Bladder microvascular endothelial cell (primary cell): ENCODE measurements around the gene HSPA2. TPM values are rescaled to one million over a fixed set of nuclear protein-coding genes. Genes with fewer than 3 reads are reported as not detected.

Source experiments
- total RNA-seq: library from RNA; depleted of rRNA; stranded (reverse); fragments of >200 nt; gene quantifications from 2 replicates; pipeline ENCODE4 v1.2.3, GENCODE V29; 2014

Gene HSPA2
- 6.3 and 8.7 TPM in 2 replicates for total RNA-seq

DNA sequence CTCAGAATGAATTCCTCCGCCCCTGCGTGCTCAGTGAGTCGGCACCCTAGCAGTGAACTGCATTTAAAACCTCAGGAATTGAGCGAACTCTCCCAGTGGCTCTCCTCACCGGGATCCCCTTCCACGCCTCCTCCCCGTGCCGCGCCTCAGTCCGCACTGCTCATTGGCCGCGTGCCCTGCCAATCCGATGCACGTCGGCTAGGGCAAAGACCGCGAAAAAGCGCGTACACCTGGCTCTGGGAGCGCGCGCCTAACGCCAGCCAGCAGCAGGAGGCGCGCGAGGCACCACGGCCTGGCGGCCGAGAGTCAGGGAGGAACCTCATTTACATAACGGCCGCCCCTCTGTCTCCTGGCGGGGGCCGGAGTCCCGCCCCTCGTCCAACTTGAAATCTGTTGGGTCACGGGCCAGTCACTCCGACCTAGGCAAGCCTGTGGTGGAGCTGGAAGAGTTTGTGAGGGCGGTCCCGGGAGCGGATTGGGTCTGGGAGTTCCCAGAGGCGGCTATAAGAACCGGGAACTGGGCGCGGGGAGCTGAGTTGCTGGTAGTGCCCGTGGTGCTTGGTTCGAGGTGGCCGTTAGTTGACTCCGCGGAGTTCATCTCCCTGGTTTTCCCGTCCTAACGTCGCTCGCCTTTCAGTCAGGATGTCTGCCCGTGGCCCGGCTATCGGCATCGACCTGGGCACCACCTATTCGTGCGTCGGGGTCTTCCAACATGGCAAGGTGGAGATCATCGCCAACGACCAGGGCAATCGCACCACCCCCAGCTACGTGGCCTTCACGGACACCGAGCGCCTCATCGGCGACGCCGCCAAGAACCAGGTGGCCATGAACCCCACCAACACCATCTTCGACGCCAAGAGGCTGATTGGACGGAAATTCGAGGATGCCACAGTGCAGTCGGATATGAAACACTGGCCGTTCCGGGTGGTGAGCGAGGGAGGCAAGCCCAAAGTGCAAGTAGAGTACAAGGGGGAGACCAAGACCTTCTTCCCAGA, at the start of gene HSPA2:
TSS of gene HSPA2 (plus strand) at position 534 of the 995 bp plus-strand sequence. CDS start at position 643, 109 bp downstream.

DNA sequence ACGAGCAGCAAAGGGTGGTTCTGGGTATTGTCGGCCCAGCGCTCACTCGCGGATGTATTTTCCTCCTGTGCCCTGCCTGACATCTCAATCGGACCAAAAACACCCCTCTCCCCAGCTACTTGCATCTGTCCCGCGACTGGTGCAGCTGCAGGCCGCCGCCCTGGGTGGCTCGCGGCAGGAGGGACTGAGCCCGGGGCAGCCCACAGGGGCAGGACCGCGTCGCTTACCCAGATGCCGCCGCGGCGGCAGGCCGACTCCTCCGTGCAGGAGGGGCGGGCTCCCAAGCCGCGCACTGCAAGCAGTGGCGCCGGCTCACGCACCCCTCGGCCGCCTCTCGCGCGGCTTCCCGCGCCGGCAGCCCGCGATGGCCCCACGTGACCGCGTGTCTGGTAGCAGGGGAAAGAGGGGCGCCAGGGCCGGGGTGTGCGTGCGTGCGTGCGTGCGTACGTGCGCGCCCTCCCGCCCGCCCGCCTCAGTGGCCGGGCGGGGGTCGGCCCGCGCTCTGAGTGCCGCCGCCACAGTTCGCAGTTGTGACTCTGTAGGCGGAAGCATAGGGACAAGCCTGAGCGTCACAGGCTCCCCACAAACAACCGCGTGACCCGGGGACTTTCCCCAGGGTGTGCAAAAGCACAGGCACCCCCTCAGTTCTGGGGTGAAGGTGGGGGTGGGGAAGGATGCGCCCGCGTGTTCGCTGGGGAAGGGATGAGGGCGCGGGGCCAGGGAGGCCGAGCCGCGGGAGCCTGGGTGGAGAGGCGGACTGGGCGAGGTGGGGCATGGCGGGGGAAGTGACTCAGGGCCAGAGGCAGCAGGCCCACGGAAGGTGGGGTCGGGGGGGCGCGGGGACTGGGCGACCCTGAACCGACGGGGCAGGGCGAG, 36.9 kb upstream of the HSPA2 start, which contains the start of gene ZBTB25:
TSS of gene ZBTB25 (minus strand) at position 405 of the 876 bp plus-strand sequence. CDS start 13,305 bp downstream, outside the sequence.

DNA sequence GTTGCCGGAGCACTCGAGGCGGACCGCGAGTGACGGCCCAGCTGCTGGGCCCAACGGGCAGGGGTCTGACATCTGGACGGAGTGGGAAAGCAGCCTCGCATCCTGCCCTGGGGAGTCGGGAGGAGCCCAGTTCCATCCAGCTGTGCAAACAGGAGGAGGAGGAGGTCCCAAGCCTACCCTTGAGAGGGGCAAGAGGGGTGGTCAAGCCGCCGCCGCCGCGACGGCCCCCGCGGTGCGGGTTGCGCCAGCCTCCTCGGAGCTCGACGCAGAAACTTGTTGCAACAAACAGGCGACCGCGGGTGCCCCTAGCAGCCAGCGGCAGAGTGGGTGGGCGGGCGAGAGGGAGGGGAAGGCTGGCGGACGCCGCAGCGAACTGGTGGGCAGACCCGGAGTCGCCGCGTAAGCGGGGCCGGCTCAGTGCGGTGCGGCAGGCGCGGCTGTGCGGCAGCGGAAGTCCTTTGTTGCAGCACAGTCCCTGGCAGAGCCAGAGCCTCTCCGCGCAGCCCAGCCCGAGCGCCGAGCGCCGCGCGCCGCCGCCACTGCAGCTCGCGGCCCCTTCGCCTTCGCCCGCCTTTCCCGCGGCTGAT, 36.1 kb upstream of the HSPA2 start, which contains the start of gene ZBTB1:
TSS of gene ZBTB1 (plus strand) at position 461 of the 587 bp plus-strand sequence. CDS start 16,735 bp downstream, outside the sequence.

DNA sequence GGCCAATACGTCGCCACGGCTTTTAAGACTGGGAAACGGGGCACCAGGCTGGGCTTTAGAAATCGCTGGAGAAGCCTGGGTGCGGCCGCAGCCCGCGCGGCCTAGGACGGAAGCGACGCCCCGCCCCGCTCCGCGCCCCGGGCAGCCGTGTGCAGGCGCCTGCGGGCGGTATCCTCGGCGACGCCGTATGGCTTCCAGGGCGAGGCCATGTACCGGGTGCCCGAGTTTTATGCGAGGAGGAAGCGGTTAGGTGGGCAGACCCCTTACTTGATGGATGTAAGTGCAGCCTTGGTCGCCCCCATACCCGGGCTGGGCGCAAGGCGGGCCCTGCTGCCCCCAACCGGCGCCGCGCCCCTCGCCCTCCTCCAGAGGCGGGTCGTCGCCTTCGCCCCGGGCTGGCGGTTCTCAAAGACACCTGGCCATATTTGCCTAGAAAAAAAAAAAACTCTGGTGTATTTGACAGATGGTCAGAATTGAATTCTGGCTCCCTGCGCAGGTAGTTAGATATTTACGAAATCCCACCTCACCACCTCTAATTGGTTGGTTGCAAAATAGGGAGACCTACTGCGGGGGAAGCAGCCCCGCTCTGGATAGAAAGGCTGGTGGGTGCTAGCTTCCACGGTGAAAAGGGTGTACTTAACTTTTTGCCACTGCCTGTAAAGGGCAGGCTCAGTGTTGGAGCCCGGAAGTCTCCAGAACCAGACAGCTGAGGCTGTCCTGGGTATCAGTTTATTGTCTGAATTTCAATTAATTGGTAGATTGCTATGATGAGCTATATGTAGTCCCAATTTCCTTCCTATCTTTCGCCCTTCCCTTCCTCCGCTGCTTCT, 9.5 kb downstream of the HSPA2 start, which contains the start of gene PPP1R36:
TSS of gene PPP1R36 (plus strand) at position 171 of the 830 bp plus-strand sequence. CDS start at position 208, 37 bp downstream.

Other genes with a start within 250 kb of the HSPA2 start
- gene ESR2, start 246.4 kb upstream of the HSPA2 start, total RNA-seq = 0.31 and 0.49 TPM in 2 replicates
- 45.8 and 70.4 TPM in 2 replicates for gene MTHFD1, start 152.4 kb upstream of the HSPA2 start, total RNA-seq
- 0.32 and 0.82 TPM in 2 replicates for gene AKAP5, start 75.2 kb upstream of the HSPA2 start, total RNA-seq
- 2.1 and 4.7 TPM in 2 replicates for gene ZBTB25, start 36.9 kb upstream of the HSPA2 start, total RNA-seq
- gene ZBTB1, start 36.0 kb upstream of the HSPA2 start, total RNA-seq = 27.8 and 60.9 TPM in 2 replicates
- 0.57 and 0.81 TPM in 2 replicates for gene PPP1R36, start 9.2 kb downstream of the HSPA2 start, total RNA-seq
- 0.16 and 5.0 TPM in 2 replicates for gene PLEKHG3, start 163.7 kb downstream of the HSPA2 start, total RNA-seq